ENCODE results near the gene SSU72.

DNA sequence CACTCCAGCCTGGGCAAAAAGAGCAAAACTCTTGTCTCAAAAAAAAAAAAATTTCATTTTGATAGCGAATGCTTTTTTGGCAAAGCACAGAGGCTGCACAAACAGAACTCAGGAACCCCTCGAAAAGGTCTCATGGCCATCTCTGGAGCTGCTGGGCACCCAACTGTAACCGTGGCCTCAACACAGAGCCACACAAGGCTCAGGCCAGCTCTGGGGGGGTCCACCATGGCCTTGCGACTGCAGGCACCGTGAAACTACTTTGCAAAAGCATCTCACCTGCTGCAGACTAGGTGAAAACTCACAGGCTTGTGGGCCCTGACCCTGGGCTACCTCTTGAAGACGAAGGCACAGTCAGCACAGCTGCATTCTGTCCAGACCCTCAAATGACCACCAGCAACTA lies 18.2 kb downstream of the SSU72 start:
- TF ChIP-seq, protein P1, sequence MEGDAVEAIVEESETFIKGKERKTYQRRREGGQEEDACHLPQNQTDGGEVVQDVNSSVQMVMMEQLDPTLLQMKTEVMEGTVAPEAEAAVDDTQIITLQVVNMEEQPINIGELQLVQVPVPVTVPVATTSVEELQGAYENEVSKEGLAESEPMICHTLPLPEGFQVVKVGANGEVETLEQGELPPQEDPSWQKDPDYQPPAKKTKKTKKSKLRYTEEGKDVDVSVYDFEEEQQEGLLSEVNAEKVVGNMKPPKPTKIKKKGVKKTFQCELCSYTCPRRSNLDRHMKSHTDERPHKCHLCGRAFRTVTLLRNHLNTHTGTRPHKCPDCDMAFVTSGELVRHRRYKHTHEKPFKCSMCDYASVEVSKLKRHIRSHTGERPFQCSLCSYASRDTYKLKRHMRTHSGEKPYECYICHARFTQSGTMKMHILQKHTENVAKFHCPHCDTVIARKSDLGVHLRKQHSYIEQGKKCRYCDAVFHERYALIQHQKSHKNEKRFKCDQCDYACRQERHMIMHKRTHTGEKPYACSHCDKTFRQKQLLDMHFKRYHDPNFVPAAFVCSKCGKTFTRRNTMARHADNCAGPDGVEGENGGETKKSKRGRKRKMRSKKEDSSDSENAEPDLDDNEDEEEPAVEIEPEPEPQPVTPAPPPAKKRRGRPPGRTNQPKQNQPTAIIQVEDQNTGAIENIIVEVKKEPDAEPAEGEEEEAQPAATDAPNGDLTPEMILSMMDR (optimal IDR thresholded peaks at IDR 0.05 in 1 of 3, IDR thresholded peaks at IDR 0.05 in 1 of 3, conservative IDR thresholded peaks at IDR 0.05 in 1 of 3; ENCODE audit: extremely low read depth in 1 of 3, insufficient read depth in 2 of 3, low read length in 3 of 3): no peak
- TF ChIP-seq EZH2 (IDR thresholded peaks at IDR 0.05; ENCODE audit: low read length): no peak

All from keratinocyte (primary cell).